Thyroid gland (tissue), 4 donors: ENCODE measurements around the gene IKZF1.

ENCODE experiments used
- CTCF ChIP-seq, 6 experiments: fragments of 200-600 bp in 3 of 6; fragments of 450-650 bp in 3 of 6; sonication (generic) in 3 of 6; IDR thresholded peaks; one replicate each; pipeline ENCODE4 v1.5.1; 2016 to 2019; ENCODE audit warnings: antibody characterized with exemption in 6 of 6, mild to moderate bottlenecking in 2 of 6, inconsistent platforms in 1 of 6, moderate library complexity in 1 of 6
- POLR2A ChIP-seq, 2 donors: fragments of 450-650 bp; IDR thresholded peaks; one replicate each; pipeline ENCODE4 v1.6.1; 2017; ENCODE audit warnings: antibody characterized with exemption in 2 of 2, mild to moderate bottlenecking in 2 of 2, moderate library complexity in 1 of 2

GRCh38 chr7:50382455-50382854, 77.9 kb downstream of the IKZF1 start:
- no peak for TF ChIP-seq CTCF (IDR thresholded peaks at IDR 0.05)
- TF ChIP-seq POLR2A (IDR thresholded peaks at IDR 0.05): no peak
